Trophoblast cell (in vitro differentiated cells and primary cell): ENCODE results near the gene JUND.

Source experiments
- DNase-seq, 2 donors: peaks; one replicate each; pipeline ENCODE4 v3.0.0-alpha.2; 2016
- H2AFZ ChIP-seq: 2 replicates; pipeline ENCODE4 v1.6.1; 2013; ENCODE audit warnings: low read length, moderate library complexity, mild to moderate bottlenecking; ENCODE audit not compliant: insufficient read depth, poor library complexity
- H2AK5ac ChIP-seq: 2 replicates; pipeline ENCODE4 v1.6.1; 2013; ENCODE audit warnings: mild to moderate bottlenecking, low read length
- H2BK120ac ChIP-seq: 2 replicates; pipeline ENCODE4 v1.6.1; 2013; ENCODE audit warnings: low read length, mild to moderate bottlenecking, moderate library complexity; ENCODE audit not compliant: insufficient read depth, poor library complexity
- H2BK12ac ChIP-seq: 2 replicates; pipeline ENCODE4 v1.6.1; 2013; ENCODE audit warnings: mild to moderate bottlenecking, low read length, moderate library complexity
- H2BK5ac ChIP-seq: 2 replicates; pipeline ENCODE4 v1.6.1; 2013; ENCODE audit warnings: low read length, low read depth, moderate library complexity, mild to moderate bottlenecking; ENCODE audit not compliant: poor library complexity
- H3K14ac ChIP-seq: 2 replicates; pipeline ENCODE4 v1.6.1; 2013; ENCODE audit warnings: mild to moderate bottlenecking, low read length
- H3K18ac ChIP-seq: 2 replicates; pipeline ENCODE4 v1.6.1; 2013; ENCODE audit warnings: mild to moderate bottlenecking, low read length
- H3K23ac ChIP-seq: 2 replicates; pipeline ENCODE4 v1.6.1; 2013; ENCODE audit warnings: low read length
- H3K27ac ChIP-seq: 2 replicates; pipeline ENCODE4 v1.5.1; 2013; ENCODE audit warnings: low read depth, mild to moderate bottlenecking, inconsistent platforms, low read length, moderate library complexity
- H3K27me3 ChIP-seq: 2 replicates; pipeline ENCODE4 v1.6.1; 2013; ENCODE audit warnings: inconsistent platforms, mild to moderate bottlenecking, low read length, moderate library complexity; ENCODE audit not compliant: insufficient read depth
- H3K36me3 ChIP-seq, 2 experiments: 1 replicate in 1 of 2; 2 replicates in 1 of 2; pipeline ENCODE4 v1.6.1; 2013; ENCODE audit warnings: low read length in 2 of 2, mild to moderate bottlenecking in 2 of 2, moderate library complexity in 1 of 2; ENCODE audit not compliant: insufficient read depth in 2 of 2, control insufficient read depth in 1 of 2
- H3K4ac ChIP-seq: 2 replicates; pipeline ENCODE4 v1.6.1; 2013; ENCODE audit warnings: low read depth, mild to moderate bottlenecking, low read length, moderate library complexity
- H3K4me1 ChIP-seq, 2 experiments: 1 replicate in 1 of 2; 2 replicates in 1 of 2; pipeline ENCODE4 v1.6.1; 2013; ENCODE audit warnings: low read length in 2 of 2, mild to moderate bottlenecking in 2 of 2, moderate library complexity in 1 of 2; ENCODE audit not compliant: insufficient read depth in 2 of 2, control insufficient read depth in 1 of 2
- H3K4me2 ChIP-seq: 2 replicates; pipeline ENCODE4 v1.6.1; 2013; ENCODE audit warnings: inconsistent platforms, mild to moderate bottlenecking, low read length, moderate library complexity
- H3K4me3 ChIP-seq: 2 replicates; pipeline ENCODE4 v1.5.1; 2013; ENCODE audit warnings: mild to moderate bottlenecking, low read depth, low read length, inconsistent platforms
- H3K79me1 ChIP-seq: one replicate; pipeline ENCODE4 v1.6.1; 2013; ENCODE audit warnings: low read length
- H3K79me2 ChIP-seq: 2 replicates; pipeline ENCODE4 v1.6.1; 2013; ENCODE audit warnings: low read length, mild to moderate bottlenecking; ENCODE audit not compliant: control insufficient read depth, insufficient read depth, poor library complexity
- H3K9ac ChIP-seq: 2 replicates; pipeline ENCODE4 v1.6.1; 2013; ENCODE audit warnings: mild to moderate bottlenecking, low read length
- H3K9me3 ChIP-seq: 2 replicates; pipeline ENCODE4 v1.6.1; 2013; ENCODE audit warnings: low read depth, mild to moderate bottlenecking, control low read depth, inconsistent platforms, low read length; ENCODE audit not compliant: insufficient read depth
- H4K12ac ChIP-seq: 2 replicates; pipeline ENCODE4 v1.6.1; 2013; ENCODE audit warnings: low read depth, mild to moderate bottlenecking, low read length, moderate library complexity
- H4K8ac ChIP-seq: 2 replicates; pipeline ENCODE4 v1.6.1; 2013; ENCODE audit warnings: low read depth, mild to moderate bottlenecking, low read length, moderate library complexity
- H4K91ac ChIP-seq: one replicate; pipeline ENCODE4 v1.6.1; 2013; ENCODE audit warnings: low read depth, mild to moderate bottlenecking, low read length, moderate library complexity
- WGBS: extraction: QIAGEN DNeasy Blood & Tissue Kit; methylation state at CpG from one replicate; pipeline ENCODE4 v1.1.7; 2013; ENCODE audit warnings: missing lambda C conversion rate; ENCODE audit not compliant: insufficient read length, insufficient coverage; ENCODE audit errors: extremely low coverage; 5-methylcytosine and 5-hydroxymethylcytosine counted together

JUND gene

GRCh38 chr19:18321734-18322102 lies 40.3 kb upstream of the JUND start:
- H2BK12ac ChIP-seq: no peak overlapping the region
- H3K23ac ChIP-seq: no peak overlapping the region
- H3K79me2 ChIP-seq: peaks cover 16% of the 10 kb centered on the region
- H2BK5ac ChIP-seq: peak overlapping the region; percentile 92
- H3K27ac ChIP-seq: peak overlapping the region; percentile 99
- peak overlapping the region; percentile 93 for H4K8ac ChIP-seq
- H3K36me3 ChIP-seq: no peaks in the 10 kb centered on the region
- H2BK120ac ChIP-seq: peak overlapping the region; percentile 62
- WGBS: no CpG with 5 or more reads among the region's 9 CpGs
- peak overlapping the region; percentile 23 for H4K12ac ChIP-seq
- H3K4me3 ChIP-seq: no peak overlapping the region
- peak overlapping the region; percentile 93 for H3K14ac ChIP-seq
- peak overlapping the region; percentile 33 for H3K18ac ChIP-seq
- H2AFZ ChIP-seq: no peak overlapping the region
- DNase-seq: no peak
- no peaks in the 10 kb centered on the region for H3K27me3 ChIP-seq
- peaks cover 39% of the 10 kb centered on the region for H3K79me1 ChIP-seq
- peak overlapping the region; percentile 70 for H3K4ac ChIP-seq
- peaks cover 2% of the 10 kb centered on the region for H3K9me3 ChIP-seq
- no peak overlapping the region for H2AK5ac ChIP-seq
- peak overlapping the region; percentile 77 for H3K9ac ChIP-seq
- H3K4me1 ChIP-seq: peaks cover 33 to 36% of the 10 kb centered on the region in 2 experiments
- H3K4me2 ChIP-seq: peak overlapping the region; percentile 58
- H4K91ac ChIP-seq: peak overlapping the region; percentile 97

GRCh38 chr19:18320865-18321733 lies 39.7 kb upstream of the JUND start:
- Histone ChIP-seq H3K9ac (no peak overlapping the region), H2BK12ac (peak overlapping the region; percentile 93), H3K36me3 (no peaks in the 10 kb centered on the region), H3K23ac (no peak overlapping the region), H4K8ac (peak overlapping the region; percentile 90), H3K79me2 (peaks cover 16% of the 10 kb centered on the region), H3K4me3 (no peak overlapping the region), H4K91ac (peak overlapping the region; percentile 92), H3K27ac (peak overlapping the region; percentile 99), H3K18ac (peak overlapping the region; percentile 94), H3K4me2 (peak overlapping the region; percentile 58), H2BK120ac (peak overlapping the region; percentile 84), H4K12ac (no peak overlapping the region), H3K27me3 (no peaks in the 10 kb centered on the region), H3K4ac (peak overlapping the region; percentile 68), H3K14ac (peak overlapping the region; percentile 88), H3K79me1 (peaks cover 39% of the 10 kb centered on the region), H3K9me3 (peaks cover 2% of the 10 kb centered on the region), H3K4me1 (peaks cover 33 to 37% of the 10 kb centered on the region in 2 experiments), H2AK5ac (peak overlapping the region; percentile 40), H2AFZ (no peak overlapping the region), H2BK5ac (peak overlapping the region; percentile 86)
- no CpG with 5 or more reads among the region's 14 CpGs for WGBS
- peak in 1 of 2 donors; percentile 67 for DNase-seq

GRCh38 chr19:18319591-18320135 lies 38.2 kb upstream of the JUND start:
- WGBS: no CpG with 5 or more reads among the region's 7 CpGs
- H3K4me3 ChIP-seq: no peak overlapping the region

GRCh38 chr19:18317961-18318800 lies 36.8 kb upstream of the JUND start:
- WGBS: no CpG with 5 or more reads among the region's 18 CpGs

More at GRCh38 chr19:18319591-18320135, 38.2 kb upstream of the JUND start:
- peaks cover 4 to 5% of the 10 kb centered on the region in 2 experiments for H3K36me3 ChIP-seq
- H2AFZ ChIP-seq: no peak overlapping the region
- peak overlapping the region; percentile 23 for H2BK120ac ChIP-seq
- H3K79me1 ChIP-seq: peaks cover 39% of the 10 kb centered on the region
- peak overlapping the region; percentile 64 for H4K8ac ChIP-seq
- H3K23ac ChIP-seq: no peak overlapping the region
- peak overlapping the region; percentile 93 for H3K4ac ChIP-seq
- H2BK12ac ChIP-seq: peak overlapping the region; percentile 91
- no peak overlapping the region for H4K12ac ChIP-seq
- H3K4me1 ChIP-seq: peaks cover 33 to 37% of the 10 kb centered on the region in 2 experiments
- no peak overlapping the region for H2BK5ac ChIP-seq
- H3K9me3 ChIP-seq: peaks cover 2% of the 10 kb centered on the region
- H4K91ac ChIP-seq: peak overlapping the region; percentile 58
- H3K27me3 ChIP-seq: no peaks in the 10 kb centered on the region
- H3K18ac ChIP-seq: peak overlapping the region; percentile 84
- peak overlapping the region; percentile 28 for H3K4me2 ChIP-seq
- peak overlapping the region; percentile 84 for H2AK5ac ChIP-seq
- peak overlapping the region; percentile 99 for H3K27ac ChIP-seq
- H3K14ac ChIP-seq: peak overlapping the region; percentile 39
- peaks cover 16% of the 10 kb centered on the region for H3K79me2 ChIP-seq
- H3K9ac ChIP-seq: no peak overlapping the region
- DNase-seq: peak; percentile 91 to 94

More at GRCh38 chr19:18317961-18318800, 36.8 kb upstream of the JUND start:
- H3K18ac ChIP-seq: peak overlapping the region; percentile 85
- no peaks in the 10 kb centered on the region for H3K27me3 ChIP-seq
- peak overlapping the region; percentile 77 for H2BK5ac ChIP-seq
- no peak overlapping the region for H3K4me2 ChIP-seq
- H3K27ac ChIP-seq: peak overlapping the region; percentile 73
- peak overlapping the region; percentile 67 for H2BK120ac ChIP-seq
- H3K4ac ChIP-seq: peak overlapping the region; percentile 41
- peak; percentile 79 to 87 for DNase-seq
- peak overlapping the region; percentile 82 for H4K91ac ChIP-seq
- H3K79me2 ChIP-seq: peaks cover 16% of the 10 kb centered on the region
- peaks cover 28 to 37% of the 10 kb centered on the region in 2 experiments for H3K4me1 ChIP-seq
- H3K23ac ChIP-seq: no peak overlapping the region
- H2AK5ac ChIP-seq: peak overlapping the region; percentile 49
- peaks cover 34% of the 10 kb centered on the region for H3K79me1 ChIP-seq
- H4K12ac ChIP-seq: no peak overlapping the region
- peaks cover 10 to 14% of the 10 kb centered on the region in 2 experiments for H3K36me3 ChIP-seq
- H3K9me3 ChIP-seq: peaks cover 2% of the 10 kb centered on the region
- H3K14ac ChIP-seq: peak overlapping the region; percentile 41
- H3K4me3 ChIP-seq: no peak overlapping the region
- peak overlapping the region; percentile 38 for H2AFZ ChIP-seq
- peak overlapping the region; percentile 97 for H2BK12ac ChIP-seq
- peak overlapping the region; percentile 1 for H3K9ac ChIP-seq
- peak overlapping the region; percentile 63 for H4K8ac ChIP-seq
